Stomach (tissue), 4 donors: ENCODE measurements around the gene NUDT5.

Source experiments
- POLR2A ChIP-seq, 4 donors: fragments of 450-650 bp; IDR thresholded peaks; one replicate each; pipeline ENCODE4 v1.6.1; 2016; ENCODE audit warnings: antibody characterized with exemption in 4 of 4, control low read depth in 2 of 4, mild to moderate bottlenecking in 1 of 4, moderate library complexity in 1 of 4
- TF ChIP-seq, protein P1 (sequence below), 7 experiments: fragments of 450-650 bp in 4 of 7; fragments of 200-600 bp in 3 of 7; sonication (generic) in 3 of 7; IDR thresholded peaks; one replicate each; pipeline ENCODE4 v1.5.1; 2016 to 2019; ENCODE audit warnings: antibody characterized with exemption in 7 of 7, control low read depth in 2 of 7, mild to moderate bottlenecking in 1 of 7

DNA sequence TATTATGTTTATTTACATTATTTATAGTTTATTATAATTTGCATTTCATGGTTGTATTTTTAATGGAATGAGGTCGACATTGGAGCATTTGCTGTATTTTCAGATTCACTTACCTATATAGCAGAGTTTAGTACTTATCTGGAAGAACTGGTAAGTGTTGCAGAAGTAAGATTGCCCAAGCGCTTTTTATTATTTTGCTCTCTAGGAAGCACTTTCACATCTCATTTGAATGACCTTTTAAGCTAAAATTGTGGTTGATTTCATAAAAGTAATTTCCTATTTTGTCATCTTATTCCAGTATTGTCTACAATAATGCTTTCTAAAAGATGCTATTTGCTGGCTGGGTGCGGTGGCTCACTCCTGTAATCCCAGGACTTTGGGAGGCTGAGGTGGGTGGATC, 37.6 kb downstream of the NUDT5 start:
- TF ChIP-seq, protein P1, sequence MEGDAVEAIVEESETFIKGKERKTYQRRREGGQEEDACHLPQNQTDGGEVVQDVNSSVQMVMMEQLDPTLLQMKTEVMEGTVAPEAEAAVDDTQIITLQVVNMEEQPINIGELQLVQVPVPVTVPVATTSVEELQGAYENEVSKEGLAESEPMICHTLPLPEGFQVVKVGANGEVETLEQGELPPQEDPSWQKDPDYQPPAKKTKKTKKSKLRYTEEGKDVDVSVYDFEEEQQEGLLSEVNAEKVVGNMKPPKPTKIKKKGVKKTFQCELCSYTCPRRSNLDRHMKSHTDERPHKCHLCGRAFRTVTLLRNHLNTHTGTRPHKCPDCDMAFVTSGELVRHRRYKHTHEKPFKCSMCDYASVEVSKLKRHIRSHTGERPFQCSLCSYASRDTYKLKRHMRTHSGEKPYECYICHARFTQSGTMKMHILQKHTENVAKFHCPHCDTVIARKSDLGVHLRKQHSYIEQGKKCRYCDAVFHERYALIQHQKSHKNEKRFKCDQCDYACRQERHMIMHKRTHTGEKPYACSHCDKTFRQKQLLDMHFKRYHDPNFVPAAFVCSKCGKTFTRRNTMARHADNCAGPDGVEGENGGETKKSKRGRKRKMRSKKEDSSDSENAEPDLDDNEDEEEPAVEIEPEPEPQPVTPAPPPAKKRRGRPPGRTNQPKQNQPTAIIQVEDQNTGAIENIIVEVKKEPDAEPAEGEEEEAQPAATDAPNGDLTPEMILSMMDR (IDR thresholded peaks at IDR 0.05), result no peak
- TF ChIP-seq POLR2A (IDR thresholded peaks at IDR 0.05), result no peak
